ENCODE results near the gene USP3. TPM values are rescaled to one million over a fixed set of nuclear protein-coding genes. Genes with fewer than 3 reads are reported as not detected.

The USP3 gene
- total RNA-seq, 4 donors from 2014 or later, result 56.1 to 93.0 (median 73.7) TPM

GRCh38 chr15:63458794-63459395 is 45.5 kb upstream of the USP3 start:
- in situ Hi-C loops (cut with MboI; ENCODE audit: low pct_ligation_motif_present in 1 of 4, low pct_unique_long_range_greater_than_20kb in 1 of 4, low sequenced_read_pairs in 3 of 4), result loop anchor here in 1 of 4 donors (25.0 kb wide), 1 partner anchor 603 kb away; no protein-coding TSS in a partner anchor

GRCh38 chr15:63460210-63461155 is 43.9 kb upstream of the USP3 start:
- in situ Hi-C loops (cut with MboI; ENCODE audit: low pct_ligation_motif_present in 1 of 4, low pct_unique_long_range_greater_than_20kb in 1 of 4, low sequenced_read_pairs in 3 of 4), result loop anchor here in 2 of 4 donors (10.0 to 25.0 kb wide), 2 partner anchors 134 to 602 kb away; partner anchors contain the start of gene FBXL22 (in 1 of the 2)
- TF ChIP-seq POLR2AphosphoS5 (IDR thresholded peaks at IDR 0.05), result no peak
- TF ChIP-seq CTCF (IDR thresholded peaks at IDR 0.05), result no peak
- no peak for TF ChIP-seq EP300 (IDR thresholded peaks at IDR 0.05; ENCODE audit: low read depth)
- no peak for TF ChIP-seq POLR2A (IDR thresholded peaks at IDR 0.05)
- intact Hi-C loops (cut with DNase I; ENCODE audit: low total_unique reads), result no loop called here
- Histone ChIP-seq H3K4me1 (peaks cover 24 to 60% (median 49%) of the 10 kb centered on the region in 4 donors), H3K4me3 (no peak overlapping the region), H3K27ac (peak overlapping the region in 3 of 4 donors; percentile 70 to 82 (median 71)), H3K9me3 (no peaks in the 10 kb centered on the region), H3K36me3 (no peaks in the 10 kb centered on the region), H3K27me3 (no peaks in the 10 kb centered on the region)
- WGBS, 2 donors (ENCODE audit: low coverage in 1 of 2), result 63 to 65% methylated on average over 10 to 15 of the region's 15 CpGs
- DNase-seq, result no peak

More at GRCh38 chr15:63458794-63459395, 45.5 kb upstream of the USP3 start:
- DNase-seq, result no peak
- H3K4me1 ChIP-seq, result peaks cover 21 to 44% (median 36%) of the 10 kb centered on the region in 4 donors
- 85% methylated on average over 20 of the region's 36 CpGs; no CpG with 5 or more reads in 1 of the 2 donors for WGBS, 2 donors (ENCODE audit: low coverage in 1 of 2)
- intact Hi-C loops (cut with DNase I; ENCODE audit: low total_unique reads), result no loop called here
- H3K27ac ChIP-seq, result no peak overlapping the region
- TF ChIP-seq POLR2A (IDR thresholded peaks at IDR 0.05), result no peak
- no peak for TF ChIP-seq CTCF (IDR thresholded peaks at IDR 0.05)
- no peak for TF ChIP-seq EP300 (IDR thresholded peaks at IDR 0.05; ENCODE audit: low read depth)
- no peak for TF ChIP-seq POLR2AphosphoS5 (IDR thresholded peaks at IDR 0.05)
- no peaks in the 10 kb centered on the region for H3K27me3 ChIP-seq
- H3K4me3 ChIP-seq, result no peak overlapping the region
- H3K36me3 ChIP-seq, result no peaks in the 10 kb centered on the region
- no peaks in the 10 kb centered on the region for H3K9me3 ChIP-seq

- no peak for TF ChIP-seq POLR2A (IDR thresholded peaks at IDR 0.05)
- peak in 1 of 5 experiments; percentile 16 for TF ChIP-seq CTCF (IDR thresholded peaks at IDR 0.05)
- Histone ChIP-seq H3K36me3 (no peaks in the 10 kb centered on the region), H3K27ac (peak overlapping the region; percentile 32 to 82 (median 70)), H3K4me1 (peaks cover 24 to 68% (median 54%) of the 10 kb centered on the region in 4 donors), H3K27me3 (no peaks in the 10 kb centered on the region), H3K4me3 (no peak overlapping the region), H3K9me3 (no peaks in the 10 kb centered on the region)
- intact Hi-C loops (cut with DNase I; ENCODE audit: low total_unique reads) (no loop called here), in situ Hi-C loops (cut with MboI; ENCODE audit: low pct_ligation_motif_present in 1 of 4, low pct_unique_long_range_greater_than_20kb in 1 of 4, low sequenced_read_pairs in 3 of 4) (loop anchor here in 2 of 4 donors (10.0 to 25.0 kb wide), 2 partner anchors 133 to 601 kb away; partner anchors contain the start of gene FBXL22 (in 1 of the 2))
- 64 to 76% methylated on average over 8 to 22 of the region's 22 CpGs for WGBS, 2 donors (ENCODE audit: low coverage in 1 of 2)
- no peak for DNase-seq
Measured at GRCh38 chr15:63461230-63461985, 43.0 kb upstream of the USP3 start.

Measured in transverse colon (tissue), 4 donors.